RWPE2 (cell line): ENCODE measurements around the gene INSIG1.

Source experiments
- ATAC-seq: fragments of 200-7000 bp; cut with Tn5 transposase; 3 replicates; pipeline ENCODE4 v1.9.1; 2021; ENCODE audit warnings: low read depth
- DNase-seq: peaks from one replicate; pipeline ENCODE4 v3.0.0-alpha.2; 2020; ENCODE audit warnings: low spot score
- H3K27ac ChIP-seq: fragments of 450-650 bp; 2 replicates; pipeline ENCODE4 v1.5.1; 2017; ENCODE audit warnings: mild to moderate bottlenecking; ENCODE audit not compliant: poor library complexity, severe bottlenecking
- H3K27me3 ChIP-seq: fragments of 250-450 bp; sonication (Bioruptor Pico); 2 replicates; pipeline ENCODE4 v1.5.1; 2021; ENCODE audit warnings: mild to moderate bottlenecking, moderate library complexity; ENCODE audit not compliant: insufficient read depth, poor library complexity, severe bottlenecking
- H3K36me3 ChIP-seq: fragments of 250-450 bp; sonication (Bioruptor Pico); 2 replicates; pipeline ENCODE4 v1.5.1; 2020; ENCODE audit warnings: low read depth, mild to moderate bottlenecking, moderate library complexity
- H3K4me1 ChIP-seq: fragments of 250-450 bp; sonication (Bioruptor Pico); 2 replicates; pipeline ENCODE4 v1.5.1; 2021; ENCODE audit warnings: mild to moderate bottlenecking, moderate library complexity; ENCODE audit not compliant: insufficient read depth, poor library complexity, severe bottlenecking
- H3K4me3 ChIP-seq: fragments of 250-450 bp; sonication (Bioruptor Pico); 2 replicates; pipeline ENCODE4 v1.5.1; 2021; ENCODE audit warnings: mild to moderate bottlenecking, moderate library complexity; ENCODE audit not compliant: severe bottlenecking
- H3K9me3 ChIP-seq: fragments of 250-450 bp; sonication (Bioruptor Pico); 2 replicates; pipeline ENCODE4 v1.5.1; 2021; ENCODE audit warnings: mild to moderate bottlenecking, moderate library complexity; ENCODE audit not compliant: severe bottlenecking
- CTCF ChIP-seq: fragments of 450-650 bp; IDR thresholded peaks from one replicate; pipeline ENCODE4 v1.5.1; 2017; ENCODE audit warnings: mild to moderate bottlenecking, moderate library complexity; ENCODE audit not compliant: poor library complexity, severe bottlenecking

The INSIG1 gene

GRCh38 chr7:155265144-155265543 lies 32.5 kb upstream of the INSIG1 start:
- Histone ChIP-seq H3K4me1 (no peaks in the 10 kb centered on the region), H3K9me3 (no peaks in the 10 kb centered on the region), H3K4me3 (no peak overlapping the region), H3K27me3 (no peaks in the 10 kb centered on the region), H3K36me3 (no peaks in the 10 kb centered on the region), H3K27ac (no peak overlapping the region)
- ATAC-seq, result no peak
- no peak for TF ChIP-seq CTCF
- DNase-seq, result no peak

- H3K9me3 ChIP-seq, result no peaks in the 10 kb centered on the region
- TF ChIP-seq CTCF, result no peak
- H3K36me3 ChIP-seq, result no peaks in the 10 kb centered on the region
- H3K4me1 ChIP-seq, result no peaks in the 10 kb centered on the region
- H3K4me3 ChIP-seq, result no peak overlapping the region
- H3K27me3 ChIP-seq, result no peaks in the 10 kb centered on the region
- DNase-seq (no peak), ATAC-seq (no peak)
- H3K27ac ChIP-seq, result no peak overlapping the region
Measured at GRCh38 chr7:155265961-155266360, 31.7 kb upstream of the INSIG1 start.

- H3K4me3 ChIP-seq, result no peak overlapping the region
- no peaks in the 10 kb centered on the region for H3K27me3 ChIP-seq
- ATAC-seq (no peak), DNase-seq (no peak)
- no peak for TF ChIP-seq CTCF
- no peaks in the 10 kb centered on the region for H3K9me3 ChIP-seq
- H3K36me3 ChIP-seq, result no peaks in the 10 kb centered on the region
- no peaks in the 10 kb centered on the region for H3K4me1 ChIP-seq
- no peak overlapping the region for H3K27ac ChIP-seq
Measured at GRCh38 chr7:155266440-155266839, 31.2 kb upstream of the INSIG1 start.

GRCh38 chr7:155267023-155267422 lies 30.7 kb upstream of the INSIG1 start:
- ATAC-seq, result no peak
- H3K4me1 ChIP-seq, result no peaks in the 10 kb centered on the region
- no peak overlapping the region for H3K27ac ChIP-seq
- DNase-seq, result no peak
- TF ChIP-seq CTCF, result no peak
- H3K4me3 ChIP-seq, result no peak overlapping the region
- no peaks in the 10 kb centered on the region for H3K27me3 ChIP-seq
- no peaks in the 10 kb centered on the region for H3K9me3 ChIP-seq
- H3K36me3 ChIP-seq, result no peaks in the 10 kb centered on the region

GRCh38 chr7:155267436-155267835 lies 30.2 kb upstream of the INSIG1 start:
- DNase-seq (peak; percentile 41), ATAC-seq (no peak)
- TF ChIP-seq CTCF, result no peak
- no peaks in the 10 kb centered on the region for H3K36me3 ChIP-seq
- no peak overlapping the region for H3K4me3 ChIP-seq
- H3K9me3 ChIP-seq, result no peaks in the 10 kb centered on the region
- no peaks in the 10 kb centered on the region for H3K4me1 ChIP-seq
- no peaks in the 10 kb centered on the region for H3K27me3 ChIP-seq
- H3K27ac ChIP-seq, result no peak overlapping the region
